Chondrocyte (in vitro differentiated cells): ENCODE data around the gene SLC5A10. TPM values are rescaled to one million over a fixed set of nuclear protein-coding genes. Genes with fewer than 3 reads are reported as not detected.
A peak's percentile ranks its signal among the peaks of the same experiment; 100 is the strongest.

Source experiments
- DNase-seq: peaks from one replicate; pipeline ENCODE4 v3.0.0; 2021; ENCODE audit warnings: mixed read lengths, low spot score
- H3K27ac Mint-ChIP-seq: one replicate; pipeline ENCODE4 v1.8.0; 2021; ENCODE audit warnings: mild to moderate bottlenecking, moderate library complexity, mixed read lengths; ENCODE audit not compliant: unreplicated experiment
- H3K27me3 Mint-ChIP-seq: 2 replicates; pipeline ENCODE4 v1.8.0; 2021; ENCODE audit warnings: low read depth, mixed read lengths
- H3K36me3 Mint-ChIP-seq: 2 replicates; pipeline ENCODE4 v1.8.0; 2021; ENCODE audit warnings: low read depth, mixed read lengths
- H3K4me1 Mint-ChIP-seq: 2 replicates; pipeline ENCODE4 v1.8.0; 2021; ENCODE audit warnings: low read depth, mild to moderate bottlenecking, mixed read lengths
- H3K4me3 Mint-ChIP-seq: one replicate; pipeline ENCODE4 v1.8.0; 2021; ENCODE audit warnings: mild to moderate bottlenecking, moderate library complexity, mixed read lengths; ENCODE audit not compliant: unreplicated experiment
- H3K9me3 Mint-ChIP-seq: 2 replicates; pipeline ENCODE4 v1.8.0; 2021; ENCODE audit warnings: low read depth, mixed read lengths
- total RNA-seq: library from RNA; stranded (reverse); gene quantifications from 3 replicates; pipeline ENCODE4 v1.2.1, GENCODE V29; 2021
- TF ChIP-seq, protein P1 (sequence below): fragments of 200-600 bp; sonication (generic); IDR thresholded peaks from 2 replicates; pipeline ENCODE4 v1.5.0; 2021; ENCODE audit warnings: antibody characterized with exemption, mild to moderate bottlenecking, moderate library complexity

SLC5A10 gene
- total RNA-seq, 1 donor from 2014 or later: not detected

DNA sequence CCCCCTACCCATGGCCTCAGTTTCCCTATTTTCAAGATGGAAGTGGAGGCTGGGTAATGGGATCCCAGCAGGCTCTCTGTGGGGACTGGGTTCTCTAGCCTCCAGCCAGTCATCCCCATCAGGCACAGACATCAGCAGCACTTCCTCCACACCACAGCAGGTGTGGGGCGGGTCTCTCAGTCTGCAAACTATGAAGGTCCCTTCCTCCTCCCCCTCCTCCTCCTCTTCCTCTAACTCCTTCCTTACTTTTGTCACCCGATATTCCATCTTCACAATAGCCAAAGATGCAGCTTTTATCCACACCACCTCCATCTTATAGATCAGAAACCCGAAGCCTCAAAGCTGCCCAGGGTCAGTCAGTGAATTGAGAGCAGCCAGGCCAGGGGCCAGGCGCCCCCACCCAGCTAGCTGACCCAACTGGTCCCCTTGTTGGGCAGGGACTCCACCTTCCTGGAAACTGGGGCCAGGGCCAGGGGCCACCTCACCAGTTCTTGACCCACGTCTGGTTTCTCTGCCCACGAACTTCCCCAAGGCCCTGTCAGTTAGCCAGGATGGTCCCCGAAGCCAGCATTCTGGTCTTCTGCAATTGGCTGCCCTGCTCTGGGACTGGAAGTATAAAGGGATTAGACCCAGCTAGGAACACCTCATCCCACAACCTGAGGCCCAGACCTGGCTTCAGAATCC lies 50.1 kb downstream of the SLC5A10 start:
- peaks cover 15% of the 10 kb centered on the region for H3K4me1 Mint-ChIP-seq
- no peak overlapping the region for H3K27ac Mint-ChIP-seq
- no peaks in the 10 kb centered on the region for H3K27me3 Mint-ChIP-seq
- TF ChIP-seq, protein P1, sequence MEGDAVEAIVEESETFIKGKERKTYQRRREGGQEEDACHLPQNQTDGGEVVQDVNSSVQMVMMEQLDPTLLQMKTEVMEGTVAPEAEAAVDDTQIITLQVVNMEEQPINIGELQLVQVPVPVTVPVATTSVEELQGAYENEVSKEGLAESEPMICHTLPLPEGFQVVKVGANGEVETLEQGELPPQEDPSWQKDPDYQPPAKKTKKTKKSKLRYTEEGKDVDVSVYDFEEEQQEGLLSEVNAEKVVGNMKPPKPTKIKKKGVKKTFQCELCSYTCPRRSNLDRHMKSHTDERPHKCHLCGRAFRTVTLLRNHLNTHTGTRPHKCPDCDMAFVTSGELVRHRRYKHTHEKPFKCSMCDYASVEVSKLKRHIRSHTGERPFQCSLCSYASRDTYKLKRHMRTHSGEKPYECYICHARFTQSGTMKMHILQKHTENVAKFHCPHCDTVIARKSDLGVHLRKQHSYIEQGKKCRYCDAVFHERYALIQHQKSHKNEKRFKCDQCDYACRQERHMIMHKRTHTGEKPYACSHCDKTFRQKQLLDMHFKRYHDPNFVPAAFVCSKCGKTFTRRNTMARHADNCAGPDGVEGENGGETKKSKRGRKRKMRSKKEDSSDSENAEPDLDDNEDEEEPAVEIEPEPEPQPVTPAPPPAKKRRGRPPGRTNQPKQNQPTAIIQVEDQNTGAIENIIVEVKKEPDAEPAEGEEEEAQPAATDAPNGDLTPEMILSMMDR: no peak
- no peak overlapping the region for H3K4me3 Mint-ChIP-seq
- no peak for DNase-seq
- H3K9me3 Mint-ChIP-seq: peaks cover 4% of the 10 kb centered on the region
- no peaks in the 10 kb centered on the region for H3K36me3 Mint-ChIP-seq

DNA sequence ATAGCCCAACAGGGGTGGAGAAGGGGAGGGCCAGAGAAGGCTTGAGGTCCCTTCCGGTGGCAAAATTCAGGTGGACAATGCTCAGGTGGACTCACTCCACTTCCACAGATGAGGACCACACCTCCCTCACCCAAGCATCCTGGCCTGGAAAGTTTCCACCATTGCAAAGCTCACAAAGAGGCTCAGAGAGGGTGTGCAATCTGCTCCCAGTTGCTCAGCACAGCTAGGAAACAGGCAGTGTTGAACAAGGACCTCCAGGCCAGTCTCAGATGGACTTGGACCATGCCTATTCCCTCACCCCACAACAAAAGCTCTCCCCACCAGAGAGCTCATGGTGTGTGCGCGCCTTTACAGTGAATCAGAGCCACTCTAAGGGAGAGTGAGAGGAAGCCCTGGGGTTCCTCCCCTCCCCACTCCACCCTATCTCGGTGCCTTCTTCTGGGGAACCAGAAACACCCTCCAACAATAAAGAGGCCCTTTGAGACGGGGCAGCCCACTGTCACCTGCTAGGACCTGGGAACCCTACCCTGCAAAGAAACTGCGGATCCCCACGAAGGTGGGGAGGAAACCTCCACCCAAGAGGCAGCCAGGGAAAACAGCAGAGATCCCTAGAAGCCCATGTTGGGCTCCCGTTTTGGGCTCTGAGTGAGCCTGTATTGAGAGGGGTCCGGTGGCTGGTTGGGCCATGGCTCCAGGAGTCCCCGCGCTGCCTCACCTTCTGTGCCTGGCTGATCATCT lies 51.0 kb downstream of the SLC5A10 start:
- no peaks in the 10 kb centered on the region for H3K36me3 Mint-ChIP-seq
- TF ChIP-seq, protein P1: no peak
- H3K27ac Mint-ChIP-seq: no peak overlapping the region
- DNase-seq: no peak
- H3K27me3 Mint-ChIP-seq: no peaks in the 10 kb centered on the region
- peak overlapping the region; percentile 42 for H3K4me3 Mint-ChIP-seq
- H3K9me3 Mint-ChIP-seq: peaks cover 4% of the 10 kb centered on the region
- H3K4me1 Mint-ChIP-seq: peaks cover 15% of the 10 kb centered on the region

DNA sequence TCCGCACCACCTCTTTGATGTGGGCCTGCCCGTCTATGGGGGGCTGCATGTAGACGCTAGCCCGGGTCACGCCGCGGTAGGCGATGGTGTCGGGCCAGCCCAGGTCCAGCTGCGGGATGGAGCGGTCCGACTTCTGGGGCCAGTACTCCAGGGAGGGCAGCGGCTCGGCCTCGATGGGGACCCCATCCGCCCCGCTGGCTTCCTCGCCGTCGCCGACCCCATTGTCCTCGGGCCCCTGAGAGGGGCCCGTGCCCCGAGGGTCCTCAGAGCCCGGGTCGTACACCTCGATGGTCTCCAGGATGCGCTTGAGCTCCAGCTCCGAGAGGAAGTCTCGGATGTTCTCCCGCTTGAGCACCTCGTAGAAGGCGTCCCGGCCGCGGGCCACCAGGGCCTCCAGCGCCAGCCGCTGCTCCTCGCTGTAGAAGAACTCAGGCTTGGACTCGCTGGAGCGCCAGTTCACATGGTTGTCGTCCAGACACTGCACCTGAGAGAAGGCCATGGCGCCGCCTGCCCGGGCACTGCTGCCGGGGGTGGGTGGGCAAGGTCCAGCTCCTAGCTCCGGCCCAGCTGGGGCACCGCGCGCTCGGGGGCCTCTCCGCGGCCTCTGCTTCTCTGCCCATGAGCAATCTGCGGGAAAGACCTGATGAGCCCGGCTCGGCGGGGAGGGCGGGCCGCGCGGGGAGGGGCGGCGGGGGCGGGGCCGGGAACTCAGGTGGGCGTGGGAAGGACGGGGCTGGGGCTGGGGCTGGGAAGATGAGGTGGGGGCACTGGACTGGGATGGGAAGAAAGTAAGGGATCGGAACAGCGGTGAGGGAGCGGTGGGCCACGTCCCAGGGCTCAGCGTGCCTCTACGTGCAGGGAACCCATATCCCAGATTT lies 51.8 kb downstream of the SLC5A10 start:
- TF ChIP-seq, protein P1: no peak
- Mint-ChIP-seq H3K27me3 (no peaks in the 10 kb centered on the region), H3K27ac (peak overlapping the region; percentile 45), H3K9me3 (peaks cover 4% of the 10 kb centered on the region), H3K36me3 (no peaks in the 10 kb centered on the region), H3K4me1 (peaks cover 15% of the 10 kb centered on the region), H3K4me3 (peak overlapping the region; percentile 78)
- DNase-seq: no peak

DNA sequence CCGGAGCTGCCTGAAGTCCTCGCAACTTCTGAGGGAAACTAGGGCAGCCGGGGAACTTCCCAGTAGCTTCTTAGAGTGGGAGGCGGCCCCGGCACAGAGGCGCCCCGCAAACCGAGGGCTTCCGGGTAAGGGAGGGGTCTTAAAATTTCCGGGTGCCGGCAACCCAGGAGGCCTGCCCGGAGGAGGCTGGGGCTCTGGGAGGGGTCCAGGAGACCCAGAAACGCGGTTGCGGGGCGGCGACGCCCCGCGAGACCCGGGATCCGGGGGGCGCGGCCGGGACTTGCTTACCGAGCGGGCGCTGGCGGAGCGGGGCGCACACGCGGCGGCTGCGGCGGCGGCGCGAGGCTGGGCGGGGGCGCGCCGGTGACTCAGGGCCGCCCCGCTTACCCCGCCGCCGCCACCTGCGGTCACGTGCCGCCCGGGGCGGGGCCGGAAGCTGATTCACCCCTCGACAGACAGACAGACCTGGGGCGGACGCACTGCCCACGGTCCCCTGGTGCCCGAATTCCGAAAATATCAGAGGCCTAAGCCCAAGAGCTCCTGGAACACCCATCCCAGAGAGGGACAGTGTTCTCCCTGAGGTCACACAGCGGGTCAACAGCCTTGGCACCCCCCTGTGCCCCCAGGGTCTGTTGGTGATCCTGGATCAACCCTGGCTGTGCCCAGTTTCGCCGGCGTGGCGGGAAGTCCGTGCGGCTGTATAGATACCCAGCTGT lies 52.6 kb downstream of the SLC5A10 start, which contains the start of gene FAM83G:
FAM83G (minus strand) TSS at position 344 of the 716 bp plus-strand sequence. CDS start 723 bp downstream, outside the sequence.
- H3K27ac Mint-ChIP-seq: peak within 1 kb of the TSS; percentile 61
- peak within 1 kb of the TSS; percentile 78 for H3K4me3 Mint-ChIP-seq
- peaks cover 15% of the 10 kb centered on the region for H3K4me1 Mint-ChIP-seq
- H3K9me3 Mint-ChIP-seq: peaks cover 4% of the 10 kb centered on the region
- no peaks in the 10 kb centered on the region for H3K27me3 Mint-ChIP-seq
- TF ChIP-seq, protein P1: no peak
- DNase-seq: no peak
- H3K36me3 Mint-ChIP-seq: no peaks in the 10 kb centered on the region
